Esophagus squamous epithelium (tissue), 4 donors: ENCODE results near the gene METAP1D.

ENCODE experiments used
- CTCF ChIP-seq, 6 experiments: fragments of 450-650 bp in 4 of 6; fragments of 200-600 bp in 2 of 6; sonication (generic) in 2 of 6; IDR thresholded peaks; one replicate each; pipeline ENCODE4 v1.5.1; 2016 to 2019; ENCODE audit warnings: antibody characterized with exemption in 6 of 6, mild to moderate bottlenecking in 4 of 6, moderate library complexity in 4 of 6
- POLR2A ChIP-seq, 4 donors: fragments of 450-650 bp; IDR thresholded peaks; one replicate each; pipeline ENCODE4 v1.6.1; 2017; ENCODE audit warnings: antibody characterized with exemption in 4 of 4, mild to moderate bottlenecking in 4 of 4, moderate library complexity in 3 of 4

GRCh38 chr2:172074254-172074653 lies 74.5 kb downstream of the METAP1D start:
- TF ChIP-seq CTCF (IDR thresholded peaks at IDR 0.05), result no peak
- TF ChIP-seq POLR2A (IDR thresholded peaks at IDR 0.05), result no peak
